HG02884 (cell line): ENCODE measurements around the gene DCAF6.

Experiments
- ATAC-seq: cut with Tn5 transposase; IDR thresholded peaks from one replicate; pipeline ENCODE4 v1.9.1; 2021; ENCODE audit warnings: mild to moderate bottlenecking, moderate library complexity; ENCODE audit not compliant: unreplicated experiment

The DCAF6 gene

DNA sequence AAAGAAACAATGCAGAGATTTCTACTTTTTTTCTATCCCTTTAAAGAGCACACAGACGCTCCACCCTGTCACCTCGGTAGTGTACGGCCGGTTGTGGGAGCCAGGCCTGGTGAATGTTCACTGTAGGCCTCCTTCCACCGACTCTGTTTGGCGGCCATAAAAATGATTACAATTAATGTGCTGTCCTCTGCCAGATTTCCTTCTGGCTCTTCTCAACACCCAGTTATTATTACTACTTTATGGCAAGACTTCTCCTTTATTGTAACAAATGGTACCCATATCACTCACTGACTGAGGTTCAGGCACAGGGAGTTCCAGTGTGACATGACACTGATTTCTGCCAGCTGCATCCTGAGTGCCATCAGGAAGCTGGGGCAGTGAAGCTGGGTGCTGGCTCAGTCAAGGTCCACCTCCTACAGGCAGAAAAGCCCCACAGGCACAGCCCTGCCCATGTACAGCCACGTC is 162.9 kb downstream of the DCAF6 start:
- no peak for ATAC-seq

DNA sequence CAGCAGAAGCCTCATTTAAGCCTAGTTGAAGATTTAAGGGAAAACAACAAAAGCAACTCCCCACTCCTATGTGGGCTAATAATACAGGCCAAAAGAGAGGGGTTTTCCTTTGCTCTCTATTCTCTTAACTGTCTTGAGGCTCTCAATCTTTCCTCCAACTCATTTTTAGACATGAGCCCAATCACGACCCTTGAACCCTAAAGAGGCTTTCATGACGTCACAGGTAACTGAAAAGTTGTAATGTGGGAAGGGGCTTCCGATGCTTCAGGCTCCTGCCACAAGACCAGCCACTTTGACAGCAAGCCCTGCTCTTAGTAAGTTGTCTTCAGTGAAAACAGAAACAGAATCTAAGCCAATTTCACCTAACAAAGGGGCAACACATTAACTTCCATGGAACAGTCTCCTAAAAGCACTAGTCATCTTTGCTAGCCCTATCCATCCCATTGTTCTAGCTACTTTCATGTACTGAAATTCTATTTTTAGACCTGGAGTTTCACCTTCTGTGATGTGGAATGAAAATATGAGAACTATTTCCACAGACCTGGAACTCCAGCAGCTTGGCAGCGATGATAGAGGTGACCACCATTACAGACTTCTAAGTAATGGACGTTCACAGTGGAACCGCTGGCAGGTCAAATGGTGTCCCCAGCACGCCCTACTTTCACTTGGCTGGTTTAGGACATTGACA is 164.0 kb downstream of the DCAF6 start:
- no peak for ATAC-seq

DNA sequence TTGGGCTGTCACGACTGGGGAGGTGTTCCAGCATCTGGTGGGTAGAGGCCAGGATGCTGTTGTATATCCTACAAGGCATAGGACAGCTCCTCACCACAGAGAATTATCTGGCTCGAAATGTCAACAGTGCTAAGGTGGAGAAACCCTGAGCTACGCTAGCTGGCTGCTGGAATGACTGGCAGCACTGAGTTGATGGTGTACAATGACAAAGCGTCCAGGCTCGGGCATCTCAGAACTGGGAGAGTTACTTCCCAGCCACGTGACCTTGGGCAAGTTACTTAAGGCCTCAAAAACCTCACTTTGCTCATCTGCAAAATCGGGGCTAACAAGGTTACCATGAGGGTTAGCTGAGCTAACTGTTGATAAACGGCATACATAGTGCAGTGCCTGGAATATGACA is 164.9 kb downstream of the DCAF6 start:
- ATAC-seq: no peak

DNA sequence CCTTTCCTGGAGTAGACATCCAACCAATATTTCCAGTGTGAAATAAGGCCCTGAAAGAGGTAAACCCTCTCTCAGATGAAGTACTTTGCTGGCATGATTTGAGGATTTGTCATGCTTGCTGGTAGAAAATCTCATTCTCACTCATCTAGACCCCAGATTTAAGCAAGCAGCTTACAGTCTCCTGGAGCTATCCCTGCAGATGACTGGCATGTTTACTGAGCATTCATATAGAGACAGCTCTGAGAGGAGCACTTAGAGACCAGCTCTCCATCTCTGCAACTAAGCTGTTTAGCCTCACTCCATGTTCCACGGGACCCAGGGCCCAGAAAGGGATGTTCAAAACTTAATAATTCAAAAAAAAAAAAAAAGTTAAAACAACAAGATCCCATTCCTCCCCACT is 166.0 kb downstream of the DCAF6 start:
- ATAC-seq: no peak

DNA sequence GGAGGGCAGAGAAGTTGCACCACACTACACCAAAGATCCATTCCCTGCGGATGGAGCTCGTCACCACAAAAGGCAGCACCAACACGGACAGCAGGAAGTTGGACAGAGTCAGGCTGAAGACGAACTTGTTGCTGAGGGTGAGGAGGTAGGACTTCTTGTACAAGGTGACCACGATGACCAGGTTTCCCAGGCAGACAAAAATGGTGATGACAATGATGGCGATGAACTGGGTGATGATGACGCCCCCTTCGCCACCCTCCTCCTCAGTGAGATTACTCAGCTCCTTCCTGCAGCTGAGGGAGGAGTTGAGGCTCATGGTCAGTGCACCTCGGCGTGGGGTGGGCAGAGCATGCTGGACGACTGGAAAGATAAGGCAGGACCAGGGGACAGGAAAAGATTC is 168.1 kb downstream of the DCAF6 start:
- no peak for ATAC-seq

DNA sequence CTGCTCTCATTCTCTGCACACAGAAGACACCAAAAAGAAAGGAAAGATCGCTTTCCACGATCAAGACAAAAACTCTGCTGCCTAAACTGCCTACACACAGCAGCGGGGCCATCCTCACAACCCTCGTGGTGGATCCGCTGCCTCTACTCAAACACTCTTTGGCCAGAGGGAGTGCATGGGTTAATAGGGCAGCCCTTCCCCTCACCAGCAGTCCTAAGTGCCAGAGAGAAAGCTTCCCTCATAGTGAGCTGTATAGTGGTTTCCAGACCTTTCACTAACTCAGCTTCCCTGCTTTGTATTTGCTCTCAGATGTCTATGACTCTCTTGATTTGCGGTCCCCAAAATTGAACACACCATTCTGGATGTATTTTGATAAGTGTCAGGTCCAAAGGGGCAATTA is 169.4 kb downstream of the DCAF6 start:
- no peak for ATAC-seq

DNA sequence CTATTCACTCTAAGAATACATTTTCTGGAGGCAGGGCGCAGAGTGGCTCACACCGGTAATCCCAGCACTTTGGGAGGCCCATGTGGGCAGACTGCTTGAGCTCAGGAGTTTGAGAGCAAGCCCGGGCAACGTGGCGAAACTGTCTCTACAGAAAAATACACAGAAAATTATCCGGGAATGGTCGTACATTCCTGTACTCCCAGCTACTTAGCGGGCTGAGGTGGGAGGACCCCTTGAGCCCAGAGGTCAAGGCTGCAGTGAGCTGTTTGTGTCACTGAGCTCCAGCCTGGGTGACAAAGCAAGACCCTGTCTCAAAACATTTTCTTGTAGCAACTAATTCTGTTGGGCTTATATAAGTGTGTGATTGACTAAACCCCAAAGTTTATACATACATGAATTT is 169.8 kb downstream of the DCAF6 start:
- no peak for ATAC-seq

DNA sequence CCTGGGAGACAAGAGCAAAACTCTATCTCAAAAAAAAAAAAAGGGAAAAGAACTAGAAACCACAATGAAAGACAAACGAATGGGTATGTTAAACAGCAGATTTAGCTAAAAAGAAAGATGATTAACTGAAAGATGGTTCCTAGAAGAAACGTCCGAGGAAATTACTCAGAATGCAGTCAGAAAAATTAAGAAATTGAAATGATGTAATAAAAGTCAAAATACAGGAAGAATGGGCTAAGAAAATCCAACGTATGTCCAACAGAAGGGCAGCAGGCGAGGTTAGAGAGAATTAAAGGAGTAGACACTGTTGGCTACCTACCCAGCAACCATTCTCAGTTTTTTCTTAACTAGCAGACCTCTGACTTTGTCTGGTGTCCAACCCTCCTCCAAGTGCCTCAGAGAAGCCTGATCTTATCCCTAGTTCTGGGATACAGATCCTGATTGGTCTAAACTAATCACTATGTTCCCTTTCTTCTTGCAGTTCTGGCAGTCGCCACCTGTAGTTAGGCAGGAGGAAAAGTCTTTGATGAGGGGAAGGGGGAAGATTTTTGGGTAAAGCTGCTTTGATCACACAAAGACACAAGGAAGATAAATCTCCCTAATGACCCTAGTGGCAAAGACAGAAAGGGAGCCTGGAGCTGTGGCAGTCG is 174.5 kb downstream of the DCAF6 start:
- no peak for ATAC-seq

DNA sequence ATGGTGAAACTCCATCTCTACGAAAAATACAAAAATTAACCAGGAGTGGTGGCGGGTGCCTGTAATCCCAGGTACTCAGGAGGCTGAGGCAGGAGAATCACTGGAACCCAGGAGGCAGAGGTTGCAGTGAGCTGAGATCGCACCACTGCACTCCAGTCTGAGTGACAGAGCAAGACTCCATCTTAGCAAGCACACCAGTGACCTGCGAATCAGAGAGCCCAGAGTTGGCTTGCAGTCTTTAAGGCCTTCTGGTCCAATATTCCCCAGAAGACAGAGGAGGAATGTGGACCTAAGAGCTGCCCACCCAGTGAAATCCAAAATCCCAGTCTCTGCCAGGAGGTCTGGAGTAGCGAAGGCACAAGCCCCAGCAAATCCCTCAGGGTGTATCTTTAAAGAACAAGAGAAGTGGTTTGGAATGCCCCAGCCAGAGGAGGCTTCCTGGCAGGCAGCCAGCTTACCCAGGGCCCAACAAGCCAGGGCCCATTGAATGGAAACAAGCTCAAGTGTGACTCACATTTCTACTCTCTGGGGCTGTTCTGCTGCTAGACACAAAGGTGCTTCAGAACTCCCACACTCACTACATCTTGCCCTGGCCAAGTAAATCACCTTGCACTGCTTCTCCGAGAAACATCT is 176.3 kb downstream of the DCAF6 start:
- no peak for ATAC-seq

DNA sequence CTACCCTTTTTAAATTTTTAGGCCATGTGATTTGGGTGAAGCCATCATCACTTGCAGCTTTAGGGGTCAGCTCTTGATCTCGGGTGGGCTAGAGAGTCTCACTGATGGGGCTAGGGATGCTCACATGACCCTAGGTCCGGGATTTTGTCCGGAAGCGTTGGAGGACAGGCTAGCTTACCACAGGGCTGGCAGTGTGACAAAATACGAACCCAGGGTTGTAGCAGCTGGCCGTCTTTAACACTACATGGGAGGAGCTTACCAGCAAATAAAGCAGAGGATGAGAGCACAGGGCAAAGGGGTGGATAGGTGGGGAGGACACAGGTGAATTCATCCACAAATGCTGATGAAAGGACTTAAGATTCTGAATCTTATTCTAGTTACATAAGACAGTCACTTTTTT is 178.4 kb downstream of the DCAF6 start:
- no peak for ATAC-seq

DNA sequence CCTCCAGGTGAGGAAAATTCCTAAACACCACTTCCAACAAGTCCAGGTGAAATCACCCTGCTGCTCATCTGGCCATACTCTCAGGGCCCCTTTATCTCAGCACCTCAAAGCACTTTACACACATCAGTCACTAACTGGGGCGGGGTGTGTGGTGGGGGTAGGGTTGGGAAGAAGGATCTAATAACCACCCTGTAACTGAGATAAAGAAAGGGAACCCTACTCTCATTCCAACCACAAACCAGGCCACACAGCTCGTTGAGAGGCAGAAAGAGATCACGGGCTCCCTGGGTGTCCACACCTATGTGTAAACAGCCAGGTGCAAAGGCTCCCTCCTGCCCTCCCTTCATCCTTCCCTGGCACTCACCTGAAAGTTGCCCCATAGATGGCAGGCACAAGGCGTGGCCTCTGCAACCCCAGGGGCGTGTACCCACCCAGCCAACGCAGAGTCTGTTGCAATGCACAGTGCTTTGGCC is 179.9 kb downstream of the DCAF6 start:
- ATAC-seq: no peak

DNA sequence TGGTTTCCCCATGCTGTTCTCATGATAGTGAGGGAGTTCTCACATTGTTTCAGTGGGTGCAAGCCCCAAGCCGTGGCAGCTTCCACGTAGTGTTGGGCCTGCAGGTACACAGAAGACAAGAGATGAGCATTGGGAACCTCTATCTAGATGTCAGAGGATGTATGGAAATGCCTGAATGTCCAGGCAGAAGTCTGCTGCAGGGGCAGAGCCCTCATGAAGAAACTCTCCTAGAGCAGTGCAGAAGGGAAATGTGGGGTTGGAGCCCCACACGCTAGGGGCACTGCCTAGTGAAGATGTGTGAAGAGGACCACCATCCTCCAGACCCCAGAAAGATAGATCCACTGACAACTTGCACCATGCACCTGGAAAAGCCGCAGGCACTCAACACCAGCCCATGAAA is 183.3 kb downstream of the DCAF6 start:
- ATAC-seq: no peak

DNA sequence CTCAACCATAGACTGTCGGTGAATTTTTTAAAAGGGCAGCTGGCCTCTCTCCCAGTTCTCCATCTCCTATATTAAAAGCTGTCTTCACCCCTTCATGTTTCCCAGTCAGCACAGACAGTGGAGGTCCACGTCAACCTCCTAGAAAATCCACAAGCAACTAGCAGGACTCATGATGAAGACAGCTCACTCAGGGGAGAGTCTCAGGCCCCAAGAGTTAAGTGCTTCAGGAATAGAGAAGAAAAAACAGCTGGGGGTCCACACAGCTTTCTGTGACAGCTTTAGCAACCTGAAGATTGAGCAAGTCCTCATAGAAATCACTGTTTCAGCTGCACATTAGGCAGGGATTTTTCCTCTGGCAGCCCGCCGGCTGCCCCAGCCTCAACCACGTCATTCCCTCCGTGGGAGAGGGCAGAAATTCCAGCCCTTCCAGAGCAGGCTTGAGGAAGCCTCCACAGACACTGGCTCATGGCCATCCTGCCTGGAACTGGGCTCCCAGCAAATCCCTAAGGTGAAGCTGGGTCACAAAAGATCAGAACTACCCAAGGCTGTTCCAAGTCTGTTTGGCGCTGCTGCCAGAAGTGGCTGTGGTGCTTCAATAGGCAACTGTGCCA is 185.0 kb downstream of the DCAF6 start:
- ATAC-seq: no peak

DNA sequence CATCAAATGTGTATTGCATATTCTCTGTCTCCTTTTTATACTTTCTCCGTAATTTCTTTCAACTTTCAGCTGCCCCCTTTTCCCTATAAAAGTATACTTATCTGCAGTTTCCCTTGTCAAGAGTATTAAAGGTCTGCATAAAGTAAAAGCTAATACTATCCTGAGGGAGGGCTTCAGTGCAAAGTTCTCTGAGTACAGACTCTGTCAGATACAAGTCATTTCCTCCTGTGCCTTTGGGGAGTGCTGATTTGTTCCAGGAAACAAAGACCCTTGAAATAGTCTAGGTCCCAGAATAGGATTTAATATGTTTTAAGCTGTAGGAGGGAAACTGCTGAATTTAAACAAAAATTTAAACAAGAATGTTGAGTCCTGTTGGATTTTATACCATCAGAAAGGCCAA is 188.6 kb downstream of the DCAF6 start:
- ATAC-seq: no peak
